HEK293 (cell line): Measurements from ENCODE around the gene TIGAR.

Experiments used
- ATF2 ChIP-seq: fragments of 450-650 bp; formaldehyde crosslinking; IDR thresholded peaks from 2 replicates; pipeline ENCODE4 v1.5.1; 2016; ENCODE audit warnings: missing biosample characterization, missing genetic modification characterization, low read depth
- EGR2 ChIP-seq: fragments of 450-650 bp; formaldehyde crosslinking; IDR thresholded peaks from 2 replicates; pipeline ENCODE4 v1.5.1; 2016; ENCODE audit warnings: low read depth, missing biosample characterization, missing genetic modification characterization
- GLI4 ChIP-seq: fragments of 450-650 bp; formaldehyde crosslinking; IDR thresholded peaks from 2 replicates; pipeline ENCODE4 v1.5.1; 2016; ENCODE audit warnings: missing biosample characterization, missing genetic modification characterization
- GLIS1 ChIP-seq: fragments of 450-650 bp; formaldehyde crosslinking; IDR thresholded peaks from 2 replicates; pipeline ENCODE4 v1.5.1; 2016; ENCODE audit warnings: missing biosample characterization, missing genetic modification characterization
- HOXC10 ChIP-seq: sonication (generic); formaldehyde crosslinking; IDR thresholded peaks from 2 replicates; pipeline ENCODE4 v1.8.1; 2023; ENCODE audit warnings: mild to moderate bottlenecking, missing genetic modification reagents
- HOXD13 ChIP-seq: sonication (generic); formaldehyde crosslinking; IDR thresholded peaks from 2 replicates; pipeline ENCODE4 v1.8.0; 2022; ENCODE audit warnings: missing genetic modification reagents, borderline replicate concordance
- IKZF3 ChIP-seq: fragments of 450-650 bp; IDR thresholded peaks from 2 replicates; pipeline ENCODE4 v1.5.0; 2018; ENCODE audit warnings: missing biosample characterization, mild to moderate bottlenecking, missing genetic modification characterization, moderate library complexity
- KLF10 ChIP-seq: fragments of 450-650 bp; IDR thresholded peaks from 2 replicates; pipeline ENCODE4 v1.5.1; 2018; ENCODE audit warnings: missing biosample characterization, mild to moderate bottlenecking, missing genetic modification characterization
- KLF16 ChIP-seq: fragments of 450-650 bp; formaldehyde crosslinking; IDR thresholded peaks from 2 replicates; pipeline ENCODE4 v1.5.1; 2017; ENCODE audit warnings: missing biosample characterization, missing genetic modification characterization
- PRDM6 ChIP-seq: fragments of 450-650 bp; formaldehyde crosslinking; IDR thresholded peaks from 2 replicates; pipeline ENCODE4 v1.5.1; 2017; ENCODE audit warnings: missing biosample characterization, missing genetic modification characterization
- REPIN1 ChIP-seq: fragments of 450-650 bp; formaldehyde crosslinking; IDR thresholded peaks from 2 replicates; pipeline ENCODE4 v1.5.1; 2017; ENCODE audit warnings: missing biosample characterization, missing genetic modification characterization, low read depth
- ZBTB20 ChIP-seq: fragments of 450-650 bp; formaldehyde crosslinking; IDR thresholded peaks from 2 replicates; pipeline ENCODE4 v1.5.1; 2016; ENCODE audit warnings: missing biosample characterization, missing genetic modification characterization
- ZBTB48 ChIP-seq: fragments of 450-650 bp; formaldehyde crosslinking; IDR thresholded peaks from 2 replicates; pipeline ENCODE4 v1.5.1; 2016; ENCODE audit warnings: missing biosample characterization, missing genetic modification characterization
- ZFP3 ChIP-seq: fragments of 450-650 bp; formaldehyde crosslinking; IDR thresholded peaks from 2 replicates; pipeline ENCODE4 v1.5.1; 2016; ENCODE audit warnings: low read depth, missing biosample characterization, missing genetic modification characterization
- ZNF10 ChIP-seq: fragments of 450-650 bp; formaldehyde crosslinking; IDR thresholded peaks from 2 replicates; pipeline ENCODE4 v1.5.1; 2017; ENCODE audit warnings: missing biosample characterization, missing genetic modification characterization
- ZNF140 ChIP-seq: fragments of 450-650 bp; formaldehyde crosslinking; IDR thresholded peaks from 2 replicates; pipeline ENCODE4 v1.5.1; 2016; ENCODE audit warnings: missing biosample characterization, missing genetic modification characterization
- ZNF16 ChIP-seq: fragments of 450-650 bp; formaldehyde crosslinking; IDR thresholded peaks from 2 replicates; pipeline ENCODE4 v1.5.1; 2016; ENCODE audit warnings: low read depth, missing biosample characterization, missing genetic modification characterization
- ZNF214 ChIP-seq: fragments of 450-650 bp; formaldehyde crosslinking; IDR thresholded peaks from 2 replicates; pipeline ENCODE4 v1.5.1; 2017; ENCODE audit warnings: missing biosample characterization, mild to moderate bottlenecking, missing genetic modification characterization, borderline replicate concordance
- ZNF221 ChIP-seq: fragments of 450-650 bp; formaldehyde crosslinking; IDR thresholded peaks from 2 replicates; pipeline ENCODE4 v1.5.1; 2017; ENCODE audit warnings: missing biosample characterization, missing genetic modification characterization, borderline replicate concordance
- ZNF26 ChIP-seq: fragments of 450-650 bp; formaldehyde crosslinking; IDR thresholded peaks from 2 replicates; pipeline ENCODE4 v1.5.1; 2016; ENCODE audit warnings: missing biosample characterization, missing genetic modification characterization
- ZNF266 ChIP-seq: fragments of 450-650 bp; formaldehyde crosslinking; IDR thresholded peaks from 2 replicates; pipeline ENCODE4 v1.5.1; 2016; ENCODE audit warnings: missing biosample characterization, missing genetic modification characterization, low read depth
- ZNF324 ChIP-seq: fragments of 450-650 bp; formaldehyde crosslinking; IDR thresholded peaks from 2 replicates; pipeline ENCODE4 v1.5.1; 2016; ENCODE audit warnings: missing biosample characterization, missing genetic modification characterization
- ZNF335 ChIP-seq: fragments of 450-650 bp; formaldehyde crosslinking; conservative IDR thresholded peaks from 2 replicates; pipeline ENCODE4 v1.5.1; 2016; ENCODE audit warnings: missing biosample characterization, missing genetic modification characterization
- ZNF48 ChIP-seq: fragments of 450-650 bp; formaldehyde crosslinking; IDR thresholded peaks from 2 replicates; pipeline ENCODE4 v1.5.1; 2016; ENCODE audit warnings: missing biosample characterization, missing genetic modification characterization
- ZNF558 ChIP-seq: fragments of 450-650 bp; formaldehyde crosslinking; IDR thresholded peaks from 2 replicates; pipeline ENCODE4 v1.5.1; 2016; ENCODE audit warnings: missing biosample characterization, missing genetic modification characterization
- ZNF560 ChIP-seq: fragments of 450-650 bp; formaldehyde crosslinking; IDR thresholded peaks from 2 replicates; pipeline ENCODE4 v1.5.1; 2017; ENCODE audit warnings: missing biosample characterization, missing genetic modification characterization, borderline replicate concordance
- ZNF600 ChIP-seq: fragments of 450-650 bp; formaldehyde crosslinking; IDR thresholded peaks from 2 replicates; pipeline ENCODE4 v1.5.1; 2016; ENCODE audit warnings: missing biosample characterization, missing genetic modification characterization
- ZNF664 ChIP-seq: fragments of 450-650 bp; formaldehyde crosslinking; IDR thresholded peaks from 2 replicates; pipeline ENCODE4 v1.5.1; 2016; ENCODE audit warnings: missing biosample characterization, missing genetic modification characterization
- ZNF837 ChIP-seq: fragments of 450-650 bp; formaldehyde crosslinking; IDR thresholded peaks from 2 replicates; pipeline ENCODE4 v1.5.1; 2016; ENCODE audit warnings: missing biosample characterization, missing genetic modification characterization
- ZNF843 ChIP-seq: fragments of 450-650 bp; formaldehyde crosslinking; IDR thresholded peaks from 2 replicates; pipeline ENCODE4 v1.5.1; 2016; ENCODE audit warnings: missing biosample characterization, missing genetic modification characterization
- ZSCAN30 ChIP-seq: fragments of 450-650 bp; IDR thresholded peaks from 2 replicates; pipeline ENCODE4 v1.5.1; 2018; ENCODE audit warnings: missing biosample characterization, mild to moderate bottlenecking, missing genetic modification characterization, moderate library complexity
- ZSCAN5A ChIP-seq: fragments of 450-650 bp; formaldehyde crosslinking; IDR thresholded peaks from 2 replicates; pipeline ENCODE4 v1.5.1; 2016; ENCODE audit warnings: missing biosample characterization, missing genetic modification characterization

Gene TIGAR

GRCh38 chr12:4307593-4308333 lies 13.2 kb upstream of the TIGAR start (continued):
- no peak for TF ChIP-seq ZSCAN5A (tag by site-specific recombination)
- TF ChIP-seq ZNF266 (tag by site-specific recombination): no peak
- no peak for TF ChIP-seq IKZF3
- no peak for TF ChIP-seq ZNF664
- peak; percentile 33; the same call in 1 of the 2 replicates for TF ChIP-seq KLF16 (tag by site-specific recombination)
- no peak for TF ChIP-seq ATF2 (tag by site-specific recombination)
- no peak for TF ChIP-seq ZNF16 (tag by site-specific recombination)
- no peak for TF ChIP-seq ZNF324 (tag by site-specific recombination)
- TF ChIP-seq ZNF214 (tag by site-specific recombination): no peak
- no peak for TF ChIP-seq PRDM6
- peak; percentile 70 for TF ChIP-seq GLIS1 (tag by site-specific recombination)
- peak; percentile 63; the same call in 1 of the 2 replicates for TF ChIP-seq EGR2
- 0 out of 2 replicates have a peak, but pooled peaks have one; percentile 24 for TF ChIP-seq ZBTB48 (tag by site-specific recombination)
- TF ChIP-seq ZNF600 (tag by site-specific recombination): peak; percentile 97
- no peak for TF ChIP-seq ZNF48 (tag by site-specific recombination)
- TF ChIP-seq ZNF837 (tag by site-specific recombination): no peak
- no peak for TF ChIP-seq REPIN1
- no peak for TF ChIP-seq ZNF140
- TF ChIP-seq HOXD13 (CRISPR knock-in tag): no peak
- no peak for TF ChIP-seq KLF10 (tag by site-specific recombination)
- TF ChIP-seq GLI4 (tag by site-specific recombination): no peak
- 0 out of 2 replicates have a peak, but pooled peaks have one; percentile 20 for TF ChIP-seq ZNF335 (tag by site-specific recombination)
- no peak for TF ChIP-seq ZNF221 (tag by site-specific recombination)
- TF ChIP-seq ZNF10 (tag by site-specific recombination): peak; percentile 86
- no peak for TF ChIP-seq ZFP3 (tag by site-specific recombination)
- no peak for TF ChIP-seq ZBTB20
- no peak for TF ChIP-seq HOXC10 (CRISPR knock-in tag)
- no peak for TF ChIP-seq ZNF558 (tag by site-specific recombination)
- TF ChIP-seq ZNF26 (tag by site-specific recombination): no peak
- no peak for TF ChIP-seq ZNF560 (tag by site-specific recombination)
- no peak for TF ChIP-seq ZNF843 (tag by site-specific recombination)
- peak; percentile 58; the same call in 1 of the 2 replicates for TF ChIP-seq ZSCAN30
